GM19240 (cell line): ENCODE measurements around the gene RAB17.

Experiments used
- DNase-seq: peaks from one replicate; pipeline ENCODE4 v3.0.0; 2011; ENCODE audit warnings: low spot score; ENCODE audit not compliant: insufficient read length

The RAB17 gene

DNA sequence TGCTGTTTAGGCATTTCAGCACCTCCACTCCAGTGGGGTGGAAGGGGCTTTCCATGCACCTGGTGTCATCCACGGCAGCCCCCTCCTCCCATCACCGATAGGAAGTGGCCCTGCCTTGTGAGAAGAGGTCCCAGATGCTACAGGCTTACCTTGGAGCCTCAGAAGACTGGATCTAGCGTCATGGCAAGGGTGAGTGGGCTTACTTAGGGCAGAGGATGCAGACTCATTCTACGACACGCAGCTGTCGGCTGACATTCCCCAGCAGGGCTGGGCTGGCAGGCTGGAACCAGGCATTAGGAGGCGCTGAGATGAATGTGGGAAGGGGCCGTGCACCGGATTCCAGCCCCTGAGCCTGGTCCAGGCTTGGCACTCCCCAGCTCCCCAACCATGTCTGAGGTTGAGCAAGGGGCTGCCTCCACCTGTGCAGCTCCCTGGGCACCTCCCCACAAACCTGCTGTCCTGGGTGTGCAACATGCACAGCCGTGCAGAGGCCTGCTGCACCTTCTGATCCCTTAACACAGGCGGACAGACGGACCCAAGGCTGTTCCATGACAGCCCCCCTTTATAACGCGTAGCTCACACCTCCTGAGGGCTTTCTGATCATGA is 25.9 kb downstream of the RAB17 start:
- DNase-seq: no peak

DNA sequence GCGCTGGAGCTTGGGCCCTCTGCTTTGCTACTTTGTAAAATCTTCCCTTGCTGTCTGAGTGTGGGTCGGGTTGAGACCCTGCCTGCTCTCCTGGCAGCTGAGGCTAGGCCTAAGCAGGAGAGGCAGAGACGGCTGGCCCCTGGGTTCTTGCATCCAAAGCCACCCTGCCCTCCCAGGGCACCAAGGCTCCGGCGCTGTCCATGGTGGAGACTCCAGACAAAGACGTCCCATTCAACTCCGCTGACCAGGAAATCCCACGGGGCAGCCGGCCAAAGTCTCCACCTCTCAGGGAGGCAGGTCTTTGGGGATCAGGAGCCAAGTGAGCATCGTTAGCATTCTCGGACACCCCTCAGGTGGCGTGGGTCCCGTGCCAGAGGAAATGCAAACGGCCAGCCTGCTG is 26.7 kb downstream of the RAB17 start:
- DNase-seq: no peak

DNA sequence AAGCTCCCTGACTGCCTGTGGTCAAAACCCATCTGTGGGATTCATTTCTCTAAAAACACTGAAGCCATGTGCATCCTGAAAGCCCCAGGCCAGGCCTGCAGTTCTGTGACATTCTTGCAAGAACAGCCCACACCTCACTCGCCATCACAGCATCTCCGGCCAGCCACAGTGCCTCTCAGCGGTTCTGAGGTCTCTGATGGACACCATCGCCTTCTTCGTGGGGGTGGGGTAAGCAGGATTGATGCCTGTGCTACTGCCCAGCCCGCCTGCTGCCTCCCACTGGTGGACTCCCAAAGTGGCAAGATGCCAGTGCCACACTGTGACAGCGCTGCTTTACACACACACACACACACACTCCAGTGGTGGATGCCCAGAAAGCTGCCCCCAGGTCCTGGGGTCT is 29.3 kb downstream of the RAB17 start:
- no peak for DNase-seq

DNA sequence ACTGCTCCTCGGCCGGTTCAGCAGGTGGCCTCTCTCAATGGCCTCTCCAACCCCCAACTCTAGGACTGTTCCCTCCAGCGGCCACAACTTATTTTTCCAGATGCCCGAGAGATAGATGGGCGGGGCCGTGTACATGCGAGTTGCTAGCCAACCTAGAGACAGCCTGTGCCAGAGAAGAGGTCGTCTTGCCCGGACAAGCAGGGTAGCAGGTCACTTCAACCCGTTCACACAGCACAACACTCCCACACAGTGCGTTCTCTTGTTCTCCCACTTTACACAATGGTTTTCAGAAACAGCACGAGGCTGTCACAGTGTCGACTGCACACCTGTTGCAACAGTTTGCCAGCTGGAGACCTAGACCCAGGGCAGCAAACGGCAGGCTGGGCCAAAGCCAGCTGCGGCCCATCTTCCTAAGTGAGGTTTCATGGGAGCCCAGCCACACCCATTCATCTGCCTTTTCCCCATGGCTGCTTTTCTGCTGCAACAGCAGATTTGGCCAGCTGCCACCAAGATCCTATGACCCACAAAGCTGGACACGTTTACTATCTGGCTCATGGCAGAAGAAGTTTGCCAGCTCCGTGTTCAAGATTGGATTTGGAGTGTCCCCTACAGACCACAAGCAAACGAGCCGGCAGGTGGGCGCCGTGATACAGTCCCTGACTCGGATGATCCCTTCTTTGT is 31.4 kb downstream of the RAB17 start:
- DNase-seq: no peak

DNA sequence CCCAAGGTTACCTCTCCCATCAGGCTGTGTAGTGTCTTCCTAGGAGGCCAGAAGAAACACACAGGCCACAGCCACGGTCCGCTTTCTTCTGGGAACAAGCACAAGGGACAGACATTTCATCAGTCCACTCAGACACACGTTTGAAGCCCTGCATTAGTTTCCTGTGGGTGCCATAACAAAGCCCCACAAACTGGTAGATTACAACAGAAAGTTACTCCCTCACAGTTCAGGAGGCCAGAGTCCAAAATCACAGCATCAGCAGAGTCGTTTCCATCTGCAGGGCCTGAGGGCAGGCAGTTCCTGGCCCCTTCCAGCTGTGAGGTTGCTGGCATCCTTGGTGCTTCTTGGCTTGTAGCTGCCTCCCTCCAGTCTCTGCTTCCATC is 32.9 kb downstream of the RAB17 start:
- no peak for DNase-seq

DNA sequence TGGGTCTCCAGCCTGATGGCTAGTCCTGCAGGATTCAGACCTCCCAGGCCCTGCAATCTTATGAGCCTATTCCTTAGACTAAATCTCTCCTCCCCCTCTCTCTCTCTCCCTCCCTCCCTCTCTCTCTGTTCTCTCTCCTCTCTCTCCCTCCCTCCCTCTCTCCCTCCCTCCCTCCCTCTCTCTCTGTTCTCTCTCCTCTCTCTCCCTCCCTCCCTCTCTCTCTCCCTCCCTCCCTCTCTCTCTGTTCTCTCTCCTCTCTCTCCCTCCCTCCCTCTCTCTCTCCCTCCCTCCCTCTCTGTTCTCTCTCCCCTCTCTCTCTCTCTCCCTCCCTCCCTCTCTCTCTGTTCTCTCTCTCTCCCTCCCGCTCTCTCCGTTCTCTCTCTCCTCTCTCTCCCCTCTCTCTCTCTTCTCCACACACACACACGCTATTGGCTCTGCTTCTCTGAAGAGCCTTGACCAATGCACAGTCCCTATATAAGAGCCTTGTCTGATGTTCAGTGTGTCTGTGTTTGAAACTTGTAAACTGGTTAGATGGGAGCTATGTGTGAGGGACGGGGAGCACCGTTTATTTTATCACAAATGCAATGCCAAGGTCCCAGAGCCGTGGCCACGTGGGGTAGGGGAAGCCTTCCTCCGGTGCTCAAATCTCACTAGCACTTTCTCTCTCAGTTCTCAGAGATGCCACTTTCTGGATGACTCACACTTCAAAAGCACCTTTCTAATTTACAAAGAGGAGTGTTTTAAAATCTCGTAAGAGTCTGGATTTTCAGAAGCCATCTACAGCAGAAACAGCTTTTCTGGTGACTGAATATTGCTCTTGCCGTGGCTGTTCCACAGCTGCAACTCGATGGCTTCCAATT is 33.5 kb downstream of the RAB17 start:
- DNase-seq: peak; percentile 82

DNA sequence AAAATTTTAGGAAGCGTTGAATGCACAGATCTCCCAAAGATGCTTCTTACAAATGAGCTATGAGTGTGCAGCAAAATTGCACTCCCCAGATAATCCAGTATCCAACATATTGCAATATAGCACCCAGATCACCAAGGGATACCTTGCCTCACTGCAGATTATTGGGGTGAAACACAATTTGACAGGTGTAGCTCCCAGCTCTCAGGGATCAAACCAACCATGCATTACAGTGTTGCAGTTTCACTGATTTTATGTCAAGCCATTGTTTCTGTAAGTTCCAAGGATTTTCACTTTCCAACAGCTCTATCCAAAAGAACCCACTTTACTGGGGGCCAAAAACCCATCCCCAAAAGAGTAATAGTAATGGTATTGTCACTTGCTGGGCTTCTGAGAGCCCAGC is 35.0 kb downstream of the RAB17 start:
- DNase-seq: no peak

DNA sequence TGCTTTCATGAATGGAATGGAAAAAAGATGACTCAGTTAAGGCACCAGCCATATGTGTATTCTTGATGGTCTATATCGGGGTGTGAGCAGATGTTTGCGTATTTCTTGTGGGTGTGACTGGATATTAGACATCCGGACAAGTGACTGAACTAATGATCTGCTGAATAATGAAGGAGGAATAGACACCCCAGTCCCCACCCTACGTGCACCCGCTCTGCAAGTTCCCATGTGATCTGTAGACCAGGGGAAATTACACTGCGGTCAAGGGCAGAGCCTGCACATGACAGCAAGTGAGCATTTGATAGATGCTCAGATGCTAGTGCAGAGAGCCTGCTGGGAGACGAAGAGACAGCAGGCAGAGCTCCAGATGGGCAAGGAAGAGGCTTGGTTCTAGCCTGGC is 36.6 kb downstream of the RAB17 start:
- no peak for DNase-seq

DNA sequence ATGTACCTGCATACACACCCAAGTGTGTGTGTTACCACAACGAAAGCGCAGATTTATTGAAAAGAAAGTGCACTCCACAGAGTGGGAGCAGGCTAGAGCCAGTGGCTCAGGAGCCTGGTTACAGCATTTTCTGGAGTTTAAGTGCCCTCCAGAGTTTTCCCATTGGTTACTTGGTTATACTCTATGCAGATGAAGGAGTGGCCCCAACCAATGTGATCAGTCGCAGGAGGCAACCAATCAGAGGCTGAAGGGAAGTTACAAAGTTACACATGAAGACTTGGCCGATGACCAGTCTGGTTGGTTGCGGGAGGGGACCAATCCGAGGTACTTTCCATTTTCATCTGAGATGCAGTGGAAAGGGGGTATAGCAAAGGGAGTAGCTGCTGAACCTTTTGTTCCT is 37.6 kb downstream of the RAB17 start:
- no peak for DNase-seq

DNA sequence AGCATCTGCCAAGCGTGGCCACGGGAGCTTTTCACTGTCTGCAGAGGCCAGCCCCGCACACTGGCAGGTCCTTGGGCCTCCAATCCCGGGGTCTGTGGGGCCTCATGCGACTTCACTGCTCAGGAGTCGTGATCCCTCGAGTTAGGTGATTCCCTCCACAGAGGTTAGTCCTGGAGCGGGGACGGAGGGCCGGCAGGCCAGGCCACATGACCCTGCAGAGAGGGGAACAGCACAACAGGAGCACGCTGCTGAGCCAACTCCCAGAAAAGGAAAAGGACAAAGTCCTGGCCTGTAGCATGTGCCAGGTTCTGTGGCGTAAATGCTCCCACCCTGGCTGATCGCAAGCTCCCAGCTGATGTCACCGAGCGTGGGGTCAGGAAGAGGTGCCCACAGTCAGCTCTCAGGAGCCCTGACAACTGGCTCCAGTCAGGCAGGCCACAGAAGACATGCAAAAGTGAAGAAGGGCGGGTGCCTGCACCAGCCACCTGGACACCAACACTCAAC is 39.4 kb downstream of the RAB17 start:
- DNase-seq: no peak

DNA sequence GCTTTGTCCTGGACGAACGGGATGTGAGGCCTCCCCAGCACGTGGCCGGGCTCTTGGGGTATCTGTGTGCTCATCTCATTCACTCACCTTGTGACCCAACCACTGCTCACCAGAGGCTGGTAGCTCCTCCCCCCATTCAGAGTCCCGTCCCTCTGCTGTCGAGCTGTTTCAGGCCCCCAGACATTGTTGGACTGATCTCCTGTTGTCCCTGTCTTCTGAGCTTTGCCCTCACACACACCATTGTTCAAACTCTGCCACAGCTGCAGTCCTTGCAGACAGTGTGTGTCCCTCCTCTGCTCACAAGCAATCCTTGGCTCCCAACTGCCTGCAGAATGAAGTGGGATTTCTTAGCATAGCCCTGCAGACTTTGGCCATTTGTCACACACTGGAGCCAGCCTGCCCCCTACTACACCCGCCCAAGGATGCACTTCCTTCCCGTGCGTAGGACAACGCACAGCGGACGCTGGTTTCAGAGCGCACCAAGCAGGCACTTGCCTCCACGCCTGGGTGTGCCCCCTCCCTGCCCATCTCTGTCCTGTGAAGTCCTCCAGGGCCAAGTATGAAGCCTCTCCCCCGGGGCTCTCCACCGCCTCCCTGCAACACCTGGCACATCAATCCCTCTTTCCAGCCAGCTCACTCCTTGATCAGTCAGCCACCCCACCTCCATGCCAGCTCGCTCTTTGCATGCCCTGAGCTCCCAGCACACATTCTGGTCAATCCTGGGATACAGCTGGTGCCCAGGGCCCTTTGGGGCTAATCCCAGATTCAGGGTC is 40.7 kb downstream of the RAB17 start:
- DNase-seq: no peak

DNA sequence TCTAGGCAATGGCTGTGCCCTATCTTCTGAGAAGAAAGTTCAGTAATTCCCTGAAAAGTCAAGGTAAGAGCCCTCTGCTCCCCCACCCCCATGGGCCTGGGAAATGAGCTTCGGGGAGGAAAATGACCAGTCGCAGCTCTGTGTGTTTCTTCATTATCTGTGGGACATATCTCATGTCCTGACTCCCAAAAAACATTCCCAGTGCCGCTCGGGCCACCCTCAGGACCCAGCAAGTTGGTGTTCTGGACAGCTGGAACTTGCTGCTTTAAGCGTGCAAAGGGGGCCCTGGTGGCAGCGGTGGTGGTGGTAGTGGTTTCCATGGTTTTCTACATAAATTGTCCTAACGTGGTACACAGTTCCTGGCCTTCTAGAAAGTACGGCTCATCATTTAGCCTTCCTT is 41.3 kb downstream of the RAB17 start:
- no peak for DNase-seq

DNA sequence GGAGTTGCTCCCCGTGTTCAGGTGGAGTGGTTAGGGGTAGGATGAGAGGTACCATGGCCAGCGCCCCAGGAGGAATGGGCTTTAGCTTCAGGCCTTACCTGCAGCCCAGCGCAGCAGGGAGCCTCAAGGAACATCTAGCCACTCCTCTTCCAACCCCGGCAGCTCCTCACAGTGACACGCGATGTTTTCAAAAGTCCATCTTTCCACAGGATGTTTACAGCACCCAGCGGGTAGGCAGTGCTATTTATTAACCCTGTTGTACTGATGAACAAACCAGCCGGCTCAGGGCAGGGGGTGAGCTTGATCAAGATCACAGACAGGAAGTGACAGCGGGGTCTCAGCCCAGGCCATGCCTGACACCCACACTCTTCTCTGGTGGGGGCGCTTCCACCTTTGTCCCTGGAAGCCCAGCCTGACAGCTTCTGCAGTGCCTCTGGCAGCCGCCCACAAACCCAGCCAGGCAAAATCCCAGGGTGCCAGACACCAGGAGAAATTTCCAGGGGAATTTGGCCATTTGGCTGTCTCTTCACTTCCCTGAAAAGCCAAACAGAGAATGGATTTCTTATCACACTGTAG is 42.6 kb downstream of the RAB17 start:
- no peak for DNase-seq

DNA sequence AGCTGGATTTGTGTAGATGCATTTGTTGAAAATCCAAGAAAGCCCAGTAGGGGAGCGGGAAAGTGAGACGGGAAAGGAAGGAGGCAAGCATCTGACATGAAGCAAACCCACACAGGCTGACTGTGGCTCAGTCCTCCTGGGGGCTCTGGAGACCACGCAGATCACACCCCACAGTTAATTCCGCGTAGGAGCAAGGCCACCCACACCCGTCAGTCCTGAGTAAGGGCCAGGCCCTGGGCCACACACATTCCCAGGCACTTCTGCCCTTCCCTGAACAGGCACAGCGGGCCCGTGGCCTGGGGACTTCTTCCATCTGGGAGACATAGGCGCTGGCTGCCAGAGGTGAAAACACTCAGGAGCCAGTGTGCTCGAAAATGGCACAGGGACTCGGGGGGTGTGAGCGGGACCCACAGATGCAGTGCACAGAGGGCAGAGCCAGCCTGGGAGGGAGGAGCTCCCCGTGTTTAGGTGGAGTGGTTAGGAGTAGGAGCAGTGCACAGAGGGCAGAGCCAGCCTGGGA is 43.6 kb downstream of the RAB17 start:
- no peak for DNase-seq

DNA sequence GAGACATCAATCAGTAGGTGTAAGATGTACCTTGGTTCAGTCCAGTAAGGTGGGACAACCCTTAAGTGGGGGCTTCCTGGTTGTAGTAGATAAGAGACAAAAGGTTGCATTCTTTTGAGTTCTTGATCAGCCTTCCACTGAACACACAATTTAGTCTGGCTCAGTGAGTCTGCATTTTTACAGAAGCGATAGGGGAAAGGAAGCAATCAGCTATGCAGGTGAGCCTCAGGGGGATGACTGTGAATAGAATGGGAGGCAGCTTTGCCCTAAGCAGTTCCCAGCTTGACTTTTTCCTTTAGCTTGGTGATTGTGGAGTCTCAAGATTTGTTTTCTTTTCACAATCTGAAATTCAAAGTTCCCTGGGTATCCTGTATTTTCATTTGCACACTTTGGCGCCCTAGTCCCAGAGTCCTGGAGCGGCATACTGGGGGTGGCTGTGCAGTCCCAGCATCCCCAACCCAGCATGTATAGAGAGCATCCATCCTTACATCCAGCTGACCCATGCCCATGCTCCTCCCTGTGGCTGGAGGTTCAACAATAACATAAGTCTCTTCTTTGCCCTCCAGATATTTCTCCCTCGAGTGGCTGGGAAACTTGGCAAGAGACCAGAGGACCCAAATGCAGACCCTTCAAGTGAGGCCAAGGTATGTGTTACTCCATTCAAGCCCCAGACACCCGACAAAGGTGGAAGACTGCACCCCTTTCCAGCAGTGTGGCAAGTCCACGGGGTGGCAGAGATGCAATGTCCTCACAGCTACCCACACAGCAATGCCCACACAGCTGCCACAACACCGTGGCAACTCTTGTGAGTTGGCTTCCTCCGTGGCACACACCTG is 44.3 kb downstream of the RAB17 start:
- no peak for DNase-seq

DNA sequence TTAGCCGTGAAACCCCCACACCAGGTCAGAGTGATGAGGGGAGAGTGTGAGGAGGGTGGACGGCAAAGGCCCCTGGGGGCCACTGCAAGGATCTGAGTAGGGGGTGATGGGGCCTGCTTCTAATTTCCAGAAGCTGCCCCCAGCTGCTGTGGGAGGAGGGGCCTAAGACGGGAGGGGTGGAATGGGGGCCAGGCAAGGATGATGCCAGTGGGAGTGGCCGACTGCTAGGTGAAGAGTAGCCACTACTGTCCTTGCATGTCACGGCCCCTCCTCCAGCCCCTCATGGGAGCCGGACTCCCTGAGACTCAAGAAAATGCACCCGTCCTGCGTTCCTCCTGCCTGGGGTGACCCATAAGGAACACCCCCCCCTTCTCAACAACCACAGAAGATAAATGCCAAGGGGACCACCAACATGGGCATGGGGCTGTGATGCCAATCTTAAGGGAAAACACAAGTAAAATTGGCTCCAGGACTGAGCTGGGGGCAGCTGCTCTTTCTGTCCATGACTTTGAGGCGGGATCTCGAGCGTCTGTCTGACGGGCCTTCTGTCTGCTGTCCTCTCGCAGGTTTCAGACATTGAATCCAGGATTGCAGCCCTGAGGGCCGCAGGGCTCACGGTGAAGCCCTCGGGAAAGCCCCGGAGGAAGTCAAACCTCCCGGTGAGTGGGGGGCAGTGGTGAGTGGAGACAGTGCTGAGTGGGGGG is 48.4 kb downstream of the RAB17 start:
- DNase-seq: no peak

DNA sequence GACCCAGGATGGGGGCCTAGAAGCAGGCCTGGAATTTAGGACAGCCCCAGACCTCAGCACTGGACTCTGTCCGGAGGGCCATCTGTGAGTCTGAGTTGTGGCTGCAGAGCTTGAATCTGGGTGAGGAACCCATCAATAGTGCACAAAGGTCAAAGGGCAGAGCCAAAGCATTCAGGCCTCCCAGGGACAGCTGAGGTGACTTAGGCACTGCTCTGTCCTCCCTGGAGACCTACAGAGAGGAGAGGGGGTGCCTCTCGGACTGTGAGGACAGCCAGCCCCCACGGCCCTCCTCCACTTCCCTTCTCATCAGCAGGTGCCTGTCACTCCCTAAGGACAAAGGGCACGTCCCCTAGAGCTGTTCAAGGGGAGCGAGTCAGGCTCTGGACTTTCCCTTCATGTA is 49.3 kb downstream of the RAB17 start:
- DNase-seq: no peak

DNA sequence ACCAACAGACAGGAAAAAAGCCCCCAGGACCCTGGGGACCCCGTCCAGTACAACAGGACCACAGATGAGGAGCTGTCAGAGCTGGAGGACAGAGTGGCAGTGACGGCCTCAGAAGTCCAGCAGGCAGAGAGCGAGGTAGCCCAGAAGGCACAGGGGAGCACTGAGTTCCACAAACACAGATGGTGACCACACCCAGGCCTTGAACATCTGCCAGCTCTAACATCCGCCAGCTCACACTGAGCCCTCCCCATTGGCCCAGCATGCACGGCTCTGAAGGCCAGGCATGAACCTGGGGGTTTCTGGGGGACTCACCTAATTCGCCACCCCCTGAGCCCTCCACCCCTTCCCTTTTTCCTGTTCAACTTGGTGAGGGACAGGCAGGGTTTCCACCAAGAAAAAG is 49.7 kb downstream of the RAB17 start:
- no peak for DNase-seq

DNA sequence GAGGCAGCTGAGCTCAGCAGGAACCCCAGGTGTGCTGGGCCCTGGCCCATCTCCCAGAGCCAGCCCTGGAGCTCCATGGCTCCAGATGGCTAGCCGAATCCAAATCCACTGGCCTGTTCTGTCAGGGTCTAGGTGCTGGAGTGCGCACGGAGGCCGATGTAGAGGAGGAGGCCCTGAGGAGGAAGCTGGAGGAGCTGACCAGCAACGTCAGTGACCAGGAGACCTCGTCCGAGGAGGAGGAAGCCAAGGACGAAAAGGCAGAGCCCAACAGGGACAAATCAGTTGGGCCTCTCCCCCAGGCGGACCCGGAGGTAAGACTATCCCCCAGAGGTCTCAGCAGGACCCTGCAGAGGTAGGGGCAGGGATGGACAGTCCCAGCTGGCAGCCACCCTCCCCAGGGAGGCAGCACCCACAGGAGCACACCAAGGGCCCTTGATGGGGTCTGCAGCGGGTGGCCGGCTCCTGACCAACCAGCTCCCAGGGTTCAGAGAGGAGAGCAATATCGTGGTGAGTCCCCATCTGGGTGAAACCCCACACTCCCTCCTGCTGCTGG is 50.2 kb downstream of the RAB17 start:
- DNase-seq: no peak
